Astrocyte of the spinal cord (primary cell): Measurements from ENCODE around the gene SEMA4F.

Source experiments
- DNase-seq: peaks from one replicate; pipeline ENCODE4 v3.0.0; 2011; ENCODE audit warnings: low read depth, low spot score
- H3K4me3 ChIP-seq: 2 replicates; pipeline ENCODE4 v1.5.1; 2011; ENCODE audit warnings: low read depth, mild to moderate bottlenecking, low read length, moderate library complexity
- CTCF ChIP-seq: IDR thresholded peaks from 2 replicates; pipeline ENCODE4 v1.5.1; 2012; ENCODE audit warnings: low read depth, mild to moderate bottlenecking, low read length, inconsistent platforms
- in situ Hi-C: cut with HindIII; loops from 2 replicates; pipeline ENCODE4 v1.10.0; 2017; ENCODE audit warnings: low sequenced_read_pairs

The SEMA4F gene

DNA sequence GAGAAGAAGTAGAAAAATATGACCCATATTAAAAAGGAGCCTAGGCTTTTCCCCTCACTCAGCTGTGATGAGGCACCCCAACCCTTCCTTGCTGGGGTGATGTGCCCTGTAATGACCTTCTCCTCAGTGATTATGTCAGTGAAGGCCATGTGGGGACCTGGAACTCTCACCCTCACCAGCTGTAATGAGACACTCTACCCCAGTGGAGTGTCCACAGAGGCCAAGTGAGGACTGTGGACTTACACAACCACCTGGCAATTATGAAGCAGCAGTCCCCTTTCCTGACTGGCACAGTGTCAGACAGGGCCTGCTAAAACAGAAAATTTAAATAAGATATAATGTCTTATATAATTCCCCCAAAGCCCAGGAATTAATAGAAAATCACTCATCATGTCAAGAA is 54.2 kb downstream of the SEMA4F start:
- DNase-seq: no peak
- in situ Hi-C loops: no loop called here
- no peak overlapping the region for H3K4me3 ChIP-seq
- TF ChIP-seq CTCF: no peak

GRCh38 chr2:74708883-74709282 is 54.8 kb downstream of the SEMA4F start:
- in situ Hi-C loops: no loop called here
- TF ChIP-seq CTCF: no peak
- peak; percentile 43 for DNase-seq
- no peak overlapping the region for H3K4me3 ChIP-seq

- no peak overlapping the region for H3K4me3 ChIP-seq
- in situ Hi-C loops: no loop called here
- DNase-seq: no peak
- TF ChIP-seq CTCF: no peak
Measured at GRCh38 chr2:74712223-74713053, 58.4 kb downstream of the SEMA4F start.

GRCh38 chr2:74714691-74715080 is 60.6 kb downstream of the SEMA4F start:
- no peak for TF ChIP-seq CTCF
- no peak overlapping the region for H3K4me3 ChIP-seq
- DNase-seq: no peak
- in situ Hi-C loops: no loop called here

DNA sequence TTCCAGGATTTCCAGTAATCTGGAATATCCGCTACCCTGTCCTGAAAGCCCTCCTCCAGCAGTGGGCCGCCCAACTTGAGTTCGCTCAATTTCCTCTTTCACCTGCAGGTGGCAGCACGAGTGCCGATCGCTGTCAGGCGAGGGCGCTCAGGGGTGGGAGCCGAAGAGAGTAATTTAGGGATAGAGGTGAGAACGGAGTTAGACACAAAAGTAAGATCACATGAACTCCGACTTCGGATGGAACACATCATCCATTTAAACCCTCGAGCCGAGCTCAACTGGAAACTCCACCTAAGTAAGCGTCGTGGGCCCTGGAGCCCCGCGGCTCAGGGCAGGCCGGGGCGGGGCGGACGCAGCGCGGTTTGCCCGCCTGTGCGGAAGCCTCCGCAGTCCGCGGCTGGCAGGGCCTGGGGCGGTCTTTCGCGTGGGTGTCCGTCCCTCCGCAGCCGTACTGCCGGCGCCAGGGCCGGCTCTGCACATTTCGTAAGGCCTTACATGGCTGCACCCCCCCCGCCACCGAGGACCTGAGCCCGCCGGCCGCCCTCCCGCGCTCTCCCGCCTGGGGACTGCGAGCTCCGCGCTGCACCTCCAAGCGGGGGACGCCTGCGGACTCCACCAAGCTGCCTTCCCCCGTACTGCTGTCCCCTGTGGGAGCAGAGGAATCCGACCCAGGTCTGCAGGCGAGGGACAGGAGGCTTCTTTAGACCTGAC is 61.2 kb downstream of the SEMA4F start:
- DNase-seq: peak; percentile 80
- peak; percentile 86 for TF ChIP-seq CTCF
- H3K4me3 ChIP-seq: peak overlapping the region; percentile 45
- in situ Hi-C loops: no loop called here

DNA sequence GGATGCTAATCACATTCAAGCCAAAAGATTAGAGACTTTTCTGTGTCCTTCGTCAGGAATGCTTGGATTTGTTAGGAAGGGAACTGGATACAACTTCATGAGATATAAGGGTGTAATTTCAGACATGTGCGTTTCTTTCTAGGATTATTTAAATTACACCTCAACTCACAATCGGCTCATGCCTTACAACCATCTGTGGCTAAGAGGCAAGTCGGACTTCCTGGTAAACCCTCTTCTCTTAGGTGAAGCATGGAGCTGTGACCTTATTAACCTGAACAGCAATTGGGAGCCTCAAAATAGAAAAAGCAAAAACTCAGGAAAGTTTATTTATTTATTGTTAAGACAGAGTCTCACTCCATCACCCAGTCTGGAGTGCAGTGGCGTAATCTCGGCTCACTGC is 61.8 kb downstream of the SEMA4F start:
- H3K4me3 ChIP-seq: no peak overlapping the region
- in situ Hi-C loops: no loop called here
- no peak for TF ChIP-seq CTCF
- no peak for DNase-seq
